22Rv1 (cell line): ENCODE data around the gene DUSP22.

ENCODE experiments used
- H3K27ac ChIP-seq: fragments of 450-650 bp; 2 replicates; pipeline ENCODE4 v1.5.1; 2017
- CTCF ChIP-seq: fragments of 450-650 bp; IDR thresholded peaks from 2 replicates; pipeline ENCODE4 v1.5.1; 2017; ENCODE audit warnings: mild to moderate bottlenecking
- ZFX ChIP-seq: fragments of 450-650 bp; IDR thresholded peaks from 2 replicates; pipeline ENCODE4 v1.6.1; 2017; ENCODE audit warnings: antibody characterized with exemption, borderline replicate concordance

The DUSP22 gene

GRCh38 chr6:353642-354614 is 61.6 kb downstream of the DUSP22 start:
- TF ChIP-seq ZFX: no peak
- TF ChIP-seq CTCF: no peak
- H3K27ac ChIP-seq: no peak overlapping the region

- H3K27ac ChIP-seq: no peak overlapping the region
- TF ChIP-seq ZFX (no peak), CTCF (no peak)
These were observed 62.5 kb downstream of the DUSP22 start for GRCh38 chr6:354631-355280.

GRCh38 chr6:355373-356208 is 63.3 kb downstream of the DUSP22 start:
- TF ChIP-seq ZFX (no peak), CTCF (no peak)
- no peak overlapping the region for H3K27ac ChIP-seq

GRCh38 chr6:356828-357251 is 64.6 kb downstream of the DUSP22 start:
- TF ChIP-seq CTCF (no peak), ZFX (no peak)
- no peak overlapping the region for H3K27ac ChIP-seq

- no peak overlapping the region for H3K27ac ChIP-seq
These were observed 65.0 kb downstream of the DUSP22 start for GRCh38 chr6:357261-357790.

More at GRCh38 chr6:357261-357790, 65.0 kb downstream of the DUSP22 start:
- TF ChIP-seq CTCF (no peak), ZFX (no peak)
